ENCODE results near the gene ADAMTS8. TPM values are rescaled to one million over a fixed set of nuclear protein-coding genes. Genes with fewer than 3 reads are reported as not detected.

ADAMTS8 gene
- total RNA-seq, 4 donors from 2014 or later = 10.0 to 45.6 (median 34.0) TPM

DNA sequence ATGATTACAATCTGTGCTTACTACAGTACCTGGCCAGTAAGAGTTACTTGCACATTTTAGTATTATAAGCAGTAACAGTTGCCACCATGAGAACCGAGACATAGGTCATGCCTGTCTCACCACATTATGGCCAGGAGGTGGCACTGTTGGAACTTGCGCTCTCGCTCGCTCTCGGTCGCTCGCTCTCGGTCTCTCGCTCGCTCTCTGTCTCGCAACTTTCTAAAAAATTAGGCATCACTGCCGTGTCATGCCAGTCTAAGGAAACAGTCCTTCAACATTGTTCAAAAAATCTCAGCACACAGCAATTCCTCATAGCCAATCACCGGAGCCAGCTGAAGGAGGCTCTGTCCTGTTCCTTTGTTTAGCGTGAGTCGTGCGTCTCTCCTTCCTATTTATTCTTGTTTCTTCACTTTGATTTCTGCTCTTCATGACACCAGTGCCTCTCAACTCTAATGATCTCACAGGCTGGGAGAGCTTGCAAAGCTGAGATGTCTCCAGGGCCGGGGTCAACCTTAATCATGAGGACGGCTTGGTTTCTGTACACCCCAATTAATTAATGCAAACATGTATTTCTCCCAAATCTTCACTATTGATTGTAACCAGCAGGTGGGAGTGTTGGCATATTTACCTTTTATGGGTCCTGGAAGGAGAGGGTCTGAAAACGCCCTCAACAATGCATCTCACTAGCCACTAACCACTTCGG is 6.3 kb upstream of the ADAMTS8 start:
- TF ChIP-seq, protein P1, sequence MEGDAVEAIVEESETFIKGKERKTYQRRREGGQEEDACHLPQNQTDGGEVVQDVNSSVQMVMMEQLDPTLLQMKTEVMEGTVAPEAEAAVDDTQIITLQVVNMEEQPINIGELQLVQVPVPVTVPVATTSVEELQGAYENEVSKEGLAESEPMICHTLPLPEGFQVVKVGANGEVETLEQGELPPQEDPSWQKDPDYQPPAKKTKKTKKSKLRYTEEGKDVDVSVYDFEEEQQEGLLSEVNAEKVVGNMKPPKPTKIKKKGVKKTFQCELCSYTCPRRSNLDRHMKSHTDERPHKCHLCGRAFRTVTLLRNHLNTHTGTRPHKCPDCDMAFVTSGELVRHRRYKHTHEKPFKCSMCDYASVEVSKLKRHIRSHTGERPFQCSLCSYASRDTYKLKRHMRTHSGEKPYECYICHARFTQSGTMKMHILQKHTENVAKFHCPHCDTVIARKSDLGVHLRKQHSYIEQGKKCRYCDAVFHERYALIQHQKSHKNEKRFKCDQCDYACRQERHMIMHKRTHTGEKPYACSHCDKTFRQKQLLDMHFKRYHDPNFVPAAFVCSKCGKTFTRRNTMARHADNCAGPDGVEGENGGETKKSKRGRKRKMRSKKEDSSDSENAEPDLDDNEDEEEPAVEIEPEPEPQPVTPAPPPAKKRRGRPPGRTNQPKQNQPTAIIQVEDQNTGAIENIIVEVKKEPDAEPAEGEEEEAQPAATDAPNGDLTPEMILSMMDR (IDR thresholded peaks at IDR 0.05) = peak; percentile 77 to 96 (median 88)
- TF ChIP-seq POLR2A (IDR thresholded peaks at IDR 0.05) (no peak), POLR2AphosphoS5 (IDR thresholded peaks at IDR 0.05) (peak; percentile 24), EP300 (IDR thresholded peaks at IDR 0.05) (no peak)
- Histone ChIP-seq H3K9me3 (no peaks in the 10 kb centered on the region), H3K36me3 (no peaks in the 10 kb centered on the region), H3K4me3 (peak overlapping the region; percentile 62 to 71), H3K27me3 (peaks cover 7% of the 10 kb centered on the region), H3K27ac (peak overlapping the region; percentile 71 to 84 (median 82)), H3K4me1 (peaks cover 0 to 37% (median 3%) of the 10 kb centered on the region in 3 donors)
- ATAC-seq = peak; percentile 83
- 1% methylated on average over 18 to 19 of the region's 20 CpGs for WGBS, 2 donors (ENCODE audit: low coverage in 1 of 2)

DNA sequence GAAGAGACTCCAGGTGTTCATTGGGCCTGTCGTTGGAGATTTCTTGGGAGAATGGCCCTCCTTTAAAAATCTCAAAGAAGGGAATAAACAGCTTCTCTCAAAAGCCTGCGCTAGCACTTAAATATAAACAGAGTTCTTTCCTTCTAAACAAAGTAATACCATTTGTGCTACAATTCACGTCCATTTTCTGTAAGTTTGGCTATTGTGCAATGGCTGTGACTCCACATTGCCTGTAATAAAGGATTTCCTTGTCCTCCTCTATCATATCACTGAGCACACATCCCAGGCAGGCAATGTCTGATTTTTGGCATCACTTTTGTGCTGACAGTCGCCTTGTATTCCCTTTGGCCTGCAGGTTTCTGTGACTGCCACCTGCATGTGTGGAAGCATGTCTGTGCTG is 4.9 kb upstream of the ADAMTS8 start:
- peaks cover 17% of the 10 kb centered on the region for H3K27me3 ChIP-seq
- no peaks in the 10 kb centered on the region for H3K36me3 ChIP-seq
- H3K27ac ChIP-seq = peak overlapping the region in 1 of 4 donors; percentile 1
- H3K4me1 ChIP-seq = peaks cover 3 to 50% (median 4%) of the 10 kb centered on the region in 3 donors
- TF ChIP-seq POLR2A (IDR thresholded peaks at IDR 0.05) (no peak), POLR2AphosphoS5 (IDR thresholded peaks at IDR 0.05) (peak; percentile 15)
- TF ChIP-seq, protein P1 (IDR thresholded peaks at IDR 0.05) = no peak
- no peak overlapping the region for H3K4me3 ChIP-seq
- no peak for ATAC-seq
- H3K9me3 ChIP-seq = no peaks in the 10 kb centered on the region
- WGBS, 2 donors (ENCODE audit: low coverage in 1 of 2) = 57 to 76% methylated on average over 4 of the region's 4 CpGs

DNA sequence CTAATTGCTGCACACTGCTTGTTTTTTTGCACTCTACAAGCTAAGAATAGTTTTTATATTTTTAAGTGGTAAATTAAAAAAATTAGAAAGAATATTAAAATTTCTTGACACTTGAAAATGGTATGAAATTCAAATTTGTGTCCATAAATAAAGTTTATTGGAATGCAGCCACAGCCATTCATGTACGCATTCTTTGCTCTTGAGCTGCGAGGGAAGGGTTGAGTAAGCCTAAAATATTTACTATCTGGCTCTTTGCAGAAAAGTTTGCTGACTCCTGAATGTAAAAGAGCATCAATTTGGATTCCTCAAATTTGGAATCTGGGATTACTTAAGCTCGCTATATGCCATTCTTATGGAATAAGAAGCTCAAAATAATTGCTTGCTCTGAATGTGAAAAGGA is 3.4 kb upstream of the ADAMTS8 start:
- Histone ChIP-seq H3K4me3 (no peak overlapping the region), H3K36me3 (no peaks in the 10 kb centered on the region), H3K27ac (no peak overlapping the region), H3K27me3 (peaks cover 31% of the 10 kb centered on the region), H3K9me3 (no peaks in the 10 kb centered on the region), H3K4me1 (peaks cover 3 to 61% (median 9%) of the 10 kb centered on the region in 3 donors)
- TF ChIP-seq POLR2A (IDR thresholded peaks at IDR 0.05) = no peak
- TF ChIP-seq, protein P1 (IDR thresholded peaks at IDR 0.05) = no peak
- TF ChIP-seq EP300 (IDR thresholded peaks at IDR 0.05) = no peak
- TF ChIP-seq POLR2AphosphoS5 (IDR thresholded peaks at IDR 0.05) = no peak
- 30 to 35% methylated on average over 3 of the region's 3 CpGs for WGBS, 2 donors (ENCODE audit: low coverage in 1 of 2)
- ATAC-seq = no peak

DNA sequence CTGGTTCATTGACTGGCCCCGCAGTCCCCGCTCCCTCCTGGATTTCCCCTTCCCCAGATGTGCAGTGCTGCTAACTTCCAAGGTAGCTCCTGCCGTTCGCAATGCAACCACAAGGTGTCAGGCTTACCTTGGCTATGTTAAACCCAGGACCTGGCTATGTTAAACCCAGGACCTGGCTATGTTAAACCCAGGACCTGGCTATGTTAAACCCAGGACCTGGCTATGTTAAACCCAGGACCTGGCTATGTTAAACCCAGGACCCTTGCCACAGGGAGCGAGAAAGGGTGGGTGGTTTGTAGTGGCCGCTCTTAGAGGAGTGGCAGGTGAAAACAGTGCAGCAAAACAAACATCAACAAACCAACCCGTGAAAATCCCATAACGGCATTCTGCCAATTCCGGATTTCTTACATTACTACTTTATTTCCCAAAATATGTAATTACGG is 2.9 kb upstream of the ADAMTS8 start:
- H3K9me3 ChIP-seq = no peaks in the 10 kb centered on the region
- H3K27ac ChIP-seq = no peak overlapping the region
- no peaks in the 10 kb centered on the region for H3K36me3 ChIP-seq
- 13 to 17% methylated on average over 2 to 6 of the region's 10 CpGs for whole genome bisulfite sequencing, 2 donors (ENCODE audit: low coverage in 1 of 2)
- peaks cover 34% of the 10 kb centered on the region for H3K27me3 ChIP-seq
- no peak for ATAC-seq
- peaks cover 3 to 66% (median 9%) of the 10 kb centered on the region in 3 donors for H3K4me1 ChIP-seq
- no peak overlapping the region for H3K4me3 ChIP-seq
- TF ChIP-seq, protein P1 (IDR thresholded peaks at IDR 0.05) = peak; percentile 24 to 85 (median 80)
- no peak for TF ChIP-seq EP300 (IDR thresholded peaks at IDR 0.05)

DNA sequence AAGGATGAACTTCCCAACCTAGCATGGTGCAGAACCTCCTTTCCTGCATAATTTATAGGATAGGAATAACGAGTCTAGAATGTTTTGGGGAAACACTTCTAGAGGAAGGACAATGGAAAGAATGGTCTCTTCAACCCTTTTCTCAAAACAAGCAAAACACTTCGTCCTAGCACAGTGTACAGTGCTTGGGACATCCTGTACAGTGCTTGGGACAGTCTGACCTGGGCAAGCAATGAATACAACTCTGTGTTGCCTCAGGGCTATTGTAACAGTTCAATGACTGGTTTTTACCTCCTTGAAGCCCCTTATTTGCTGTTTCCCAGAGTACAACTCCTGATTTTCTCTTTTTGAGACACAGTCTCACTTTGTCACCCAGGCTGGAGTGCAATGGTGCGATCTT is 1.6 kb upstream of the ADAMTS8 start:
- peak; percentile 9 for TF ChIP-seq POLR2AphosphoS5 (IDR thresholded peaks at IDR 0.05)
- TF ChIP-seq, protein P1 (IDR thresholded peaks at IDR 0.05) = no peak
- Histone ChIP-seq H3K9me3 (no peaks in the 10 kb centered on the region), H3K27me3 (peaks cover 34% of the 10 kb centered on the region), H3K27ac (peak overlapping the region in 1 of 4 donors; percentile 86), H3K4me3 (no peak overlapping the region), H3K4me1 (peaks cover 3 to 61% (median 9%) of the 10 kb centered on the region in 3 donors), H3K36me3 (no peaks in the 10 kb centered on the region)
- no peak for ATAC-seq
- 66 to 72% methylated on average over 3 of the region's 3 CpGs for WGBS, 2 donors (ENCODE audit: low coverage in 1 of 2)
